ENCODE measurements around the gene ISOC1.

GRCh38 chr5:129161830-129162229, 67.3 kb downstream of the ISOC1 start:
- TF ChIP-seq CTCF (IDR thresholded peaks at IDR 0.05) (no peak), EZH2 (IDR thresholded peaks at IDR 0.05; ENCODE audit: borderline replicate concordance, insufficient read depth, low read depth, low read length, poor library complexity, severe bottlenecking) (no peak)
